Stimulated activated naive CD4-positive, alpha-beta T cell (primary cell): Measurements from ENCODE around the gene LRCH3.
A peak's percentile ranks its signal among the peaks of the same experiment; 100 is the strongest.

Source experiments
- DNase-seq, 6 experiments: peaks; one replicate each; lab custom pipeline; 2025; lab: John Stamatoyannopoulos, UW

The LRCH3 gene

GRCh38 chr3:197791892-197792647, 1.0 kb downstream of the LRCH3 start:
- DNase-seq = peak; percentile 12 to 76 (median 34)

DNA sequence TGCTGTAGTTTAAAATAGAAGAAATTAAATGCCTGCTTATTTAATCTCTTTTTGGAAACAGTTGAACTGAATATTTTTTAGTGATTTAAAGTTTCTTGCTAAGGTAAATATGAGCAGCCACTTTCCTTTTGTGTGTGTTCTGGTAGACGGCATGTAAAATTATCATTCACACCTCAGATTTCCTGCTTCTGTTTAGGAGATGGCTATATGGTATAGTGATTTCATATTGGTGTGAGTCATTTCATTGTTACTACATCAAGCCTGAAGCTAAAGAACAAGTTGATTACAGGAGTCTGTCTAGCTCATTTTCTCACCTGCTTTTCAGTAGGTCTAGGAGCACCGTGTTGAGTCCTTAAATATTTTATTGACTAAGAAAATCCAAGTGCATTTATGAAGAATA, 2.2 kb downstream of the LRCH3 start:
- DNase-seq = no peak

DNA sequence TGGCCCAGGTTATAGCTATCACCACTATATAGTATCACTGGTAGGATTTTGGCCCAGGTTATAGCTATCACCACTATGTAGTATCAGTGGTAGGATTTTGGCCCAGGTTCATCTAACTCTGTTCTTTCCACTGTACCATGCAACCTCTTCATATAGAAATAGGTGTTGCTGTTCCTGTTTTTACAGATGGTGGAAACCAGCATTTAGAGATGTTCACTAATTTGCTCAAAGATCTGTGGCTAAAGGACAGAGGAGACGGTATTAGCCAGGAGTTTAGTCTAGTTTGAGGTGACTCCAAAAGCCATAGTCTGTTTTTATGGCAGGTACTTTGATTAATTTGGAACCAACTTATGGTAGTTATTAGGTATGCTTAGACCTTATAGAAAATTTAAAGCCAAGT, 3.1 kb downstream of the LRCH3 start:
- DNase-seq = no peak

- no peak for DNase-seq
These were observed 4.1 kb downstream of the LRCH3 start for GRCh38 chr3:197795200-197795599.

DNA sequence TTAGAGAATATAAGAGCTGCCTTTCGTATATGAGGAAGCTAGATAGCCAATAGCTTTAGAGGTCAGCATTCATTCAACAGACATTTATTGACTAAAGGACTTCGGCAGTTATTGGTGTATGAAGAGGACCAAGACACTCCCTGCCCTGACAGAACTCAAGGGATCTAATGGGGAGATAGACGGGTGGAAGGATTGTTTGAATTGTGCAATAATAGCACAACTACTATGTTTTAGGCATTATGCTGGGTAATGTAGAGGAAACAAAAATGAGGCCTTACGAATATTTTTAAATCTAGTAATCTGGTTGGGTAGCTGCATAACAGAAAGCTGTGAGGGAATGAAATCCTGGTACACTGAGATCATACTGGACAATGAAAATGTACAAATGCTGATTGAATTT, 5.0 kb downstream of the LRCH3 start:
- no peak for DNase-seq

GRCh38 chr3:197798863-197799262, 7.8 kb downstream of the LRCH3 start:
- no peak for DNase-seq

- no peak for DNase-seq
These were observed 9.3 kb downstream of the LRCH3 start for GRCh38 chr3:197800379-197800778.

GRCh38 chr3:197801891-197802778, 11.1 kb downstream of the LRCH3 start:
- peak in 2 of 6 experiments; percentile 25 to 31 for DNase-seq

GRCh38 chr3:197802779-197803459, 11.9 kb downstream of the LRCH3 start:
- no peak for DNase-seq

DNA sequence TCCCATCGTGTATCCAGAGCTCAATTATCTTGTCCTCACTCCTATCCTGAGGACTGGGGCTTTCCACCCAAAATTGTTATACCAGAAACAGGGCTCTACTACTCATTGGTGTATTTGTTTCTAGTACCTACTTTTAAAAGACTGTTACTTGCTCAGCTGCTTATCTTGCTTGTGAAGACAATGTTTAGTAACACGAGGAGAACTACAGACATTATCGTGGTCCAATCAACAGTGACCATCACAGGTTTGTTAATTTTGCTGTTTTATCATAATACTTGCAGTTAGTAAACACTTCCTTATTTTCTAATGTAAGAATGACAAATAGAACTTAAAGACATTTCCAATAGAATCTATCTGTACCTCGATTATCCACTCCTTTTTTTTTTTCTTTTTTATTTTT, 13.5 kb downstream of the LRCH3 start:
- no peak for DNase-seq

DNA sequence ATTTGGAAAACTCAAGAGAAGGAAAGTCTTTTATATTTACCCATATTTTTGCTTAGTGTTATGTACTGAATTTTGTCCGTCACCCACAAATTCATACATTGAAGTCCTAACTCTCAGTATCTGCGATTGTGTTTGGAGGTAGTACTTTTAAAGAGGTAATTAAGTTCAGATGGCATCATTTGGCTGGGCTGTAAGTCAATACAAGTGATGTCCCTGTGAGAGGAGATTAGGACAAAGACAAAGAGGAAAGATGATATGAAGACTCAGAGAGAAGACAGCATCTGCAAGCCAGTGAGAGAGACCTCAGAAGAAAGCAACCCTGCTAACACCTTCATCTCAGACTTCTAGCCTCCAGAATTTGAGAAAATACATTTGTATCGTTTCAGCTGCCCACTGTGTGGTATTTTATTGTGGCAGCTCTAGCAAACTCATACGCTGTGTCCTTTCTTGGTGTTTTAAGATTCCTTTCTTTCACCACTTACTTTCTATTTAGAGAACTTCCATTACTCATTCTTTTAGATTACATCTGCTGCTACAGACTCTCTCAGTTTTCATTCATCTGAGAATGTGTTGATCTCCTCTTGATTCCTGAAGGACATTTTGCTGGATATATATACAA, 17.0 kb downstream of the LRCH3 start:
- no peak for DNase-seq

GRCh38 chr3:197809356-197810020, 18.4 kb downstream of the LRCH3 start:
- DNase-seq = no peak

- no peak for DNase-seq
These were observed 19.8 kb downstream of the LRCH3 start for GRCh38 chr3:197810901-197811300.

GRCh38 chr3:197811343-197811742, 20.3 kb downstream of the LRCH3 start:
- no peak for DNase-seq

DNA sequence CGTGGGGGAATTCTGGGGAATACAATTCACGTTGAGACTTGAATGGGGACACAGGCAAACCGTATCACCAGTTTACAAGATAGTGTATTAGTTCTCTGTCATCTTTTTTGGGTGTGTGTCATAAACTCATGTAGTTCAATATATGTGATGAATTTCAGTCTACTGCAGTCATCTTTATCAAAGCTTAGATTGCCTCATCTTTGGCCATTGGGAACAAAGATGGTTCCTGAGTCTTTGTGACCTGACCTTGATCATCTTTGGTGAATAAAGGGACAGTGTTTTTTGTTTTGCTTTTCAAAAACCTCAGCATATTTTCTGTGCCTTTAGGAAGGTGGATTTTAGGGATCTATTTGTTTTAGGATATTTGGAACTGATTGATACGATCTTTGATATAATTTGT, 23.3 kb downstream of the LRCH3 start:
- no peak for DNase-seq

- no peak for DNase-seq
These were observed 29.7 kb downstream of the LRCH3 start for GRCh38 chr3:197820550-197821335.

DNA sequence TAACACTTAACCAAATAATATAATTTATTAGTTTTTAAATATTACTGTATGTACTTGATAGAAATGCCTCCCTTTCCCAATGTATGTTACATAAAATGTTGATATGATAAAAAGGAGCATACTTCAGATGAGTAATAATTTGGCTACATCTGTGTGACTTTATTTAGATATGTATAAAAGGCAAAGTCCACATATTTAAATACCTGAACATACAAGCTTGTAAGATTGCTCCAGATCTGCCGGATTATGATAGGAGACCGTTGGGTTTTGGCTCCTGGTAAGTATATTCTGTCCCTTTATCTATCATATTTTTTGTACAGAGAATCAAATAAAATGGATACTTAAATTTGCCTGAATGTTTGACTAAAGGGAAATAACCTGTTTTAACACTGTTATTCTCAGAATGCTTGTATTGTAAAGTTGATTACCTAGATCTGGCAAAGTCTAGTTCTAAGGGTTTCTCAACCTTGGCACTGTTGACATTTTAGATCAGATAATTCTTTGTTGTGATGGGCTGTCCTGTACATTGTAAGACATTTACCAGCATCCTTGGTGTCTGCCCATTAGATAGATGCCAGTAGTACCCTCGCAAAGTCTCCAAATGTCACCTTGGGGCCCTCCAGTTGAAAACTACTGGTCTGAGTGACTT, 38.5 kb downstream of the LRCH3 start:
- no peak for DNase-seq

- no peak for DNase-seq
These were observed 39.4 kb downstream of the LRCH3 start for GRCh38 chr3:197830308-197830966.

DNA sequence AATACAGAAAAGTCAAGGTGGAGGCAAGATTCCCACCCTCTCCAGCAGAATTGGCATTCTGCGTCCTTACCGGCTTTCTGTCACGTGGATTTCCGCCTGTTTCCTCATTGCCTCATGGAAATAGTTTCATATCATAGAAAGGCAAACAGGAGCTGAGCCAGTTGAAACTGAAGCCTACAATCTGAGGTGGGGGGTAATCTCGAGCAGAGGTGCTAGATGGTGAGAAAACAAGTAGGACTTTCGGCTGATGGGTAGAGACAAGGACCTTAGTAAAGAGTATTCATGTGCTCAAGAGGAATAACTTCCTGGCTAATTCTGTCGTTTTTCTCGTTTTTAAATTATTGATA, 39.9 kb downstream of the LRCH3 start:
- DNase-seq = no peak
